Activated CD4-positive, alpha-beta T cell treated with anti-CD3 and anti-CD28 coated beads, Interleukin-2, Interleukin-6, amounts not matched to agents 100 ng/mL and 50 ng/mL, durations not matched to agents 16 hours and 8 hours (primary cell): Measurements from ENCODE around the gene ENDOV.

Experiments
- DNase-seq: peaks from one replicate; pipeline ENCODE4 v3.0.0-alpha.2; 2020

The ENDOV gene

DNA sequence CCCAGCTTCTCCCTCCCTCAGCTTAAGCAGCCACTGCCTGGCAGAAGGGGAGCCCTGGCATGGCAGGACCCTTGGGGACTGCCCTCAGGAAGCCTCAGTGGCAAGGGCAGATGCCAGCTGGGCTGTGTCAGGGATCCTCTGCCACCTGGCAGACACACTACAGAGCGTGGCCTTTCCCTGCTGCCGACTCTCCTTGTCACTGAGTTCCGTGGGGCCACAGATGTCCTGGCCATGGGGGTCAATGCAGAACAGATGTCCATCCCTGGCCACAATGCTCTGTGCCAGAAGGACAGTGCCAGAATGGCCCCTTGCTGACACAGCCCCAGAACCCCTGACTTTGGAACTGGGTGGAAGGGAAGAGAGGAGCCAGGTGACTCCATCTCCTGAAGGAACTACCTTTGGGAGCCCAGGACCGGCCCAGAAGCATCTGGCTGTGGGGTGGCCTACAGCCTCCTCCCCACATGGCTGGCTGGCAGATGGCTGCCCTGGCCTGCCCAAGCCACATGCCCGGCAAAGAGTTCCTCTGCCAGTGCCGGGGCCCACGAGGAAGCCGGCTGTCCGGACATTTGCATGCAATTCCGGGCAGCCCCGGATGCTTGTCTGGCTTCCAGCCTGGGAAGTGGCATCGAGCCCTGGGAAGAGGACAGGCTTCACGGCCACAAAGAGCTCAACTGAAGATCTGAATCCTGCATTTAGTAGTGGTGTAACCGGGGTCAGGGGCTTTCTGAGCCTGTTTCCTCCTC, 37.4 kb downstream of the ENDOV start:
- DNase-seq: no peak

DNA sequence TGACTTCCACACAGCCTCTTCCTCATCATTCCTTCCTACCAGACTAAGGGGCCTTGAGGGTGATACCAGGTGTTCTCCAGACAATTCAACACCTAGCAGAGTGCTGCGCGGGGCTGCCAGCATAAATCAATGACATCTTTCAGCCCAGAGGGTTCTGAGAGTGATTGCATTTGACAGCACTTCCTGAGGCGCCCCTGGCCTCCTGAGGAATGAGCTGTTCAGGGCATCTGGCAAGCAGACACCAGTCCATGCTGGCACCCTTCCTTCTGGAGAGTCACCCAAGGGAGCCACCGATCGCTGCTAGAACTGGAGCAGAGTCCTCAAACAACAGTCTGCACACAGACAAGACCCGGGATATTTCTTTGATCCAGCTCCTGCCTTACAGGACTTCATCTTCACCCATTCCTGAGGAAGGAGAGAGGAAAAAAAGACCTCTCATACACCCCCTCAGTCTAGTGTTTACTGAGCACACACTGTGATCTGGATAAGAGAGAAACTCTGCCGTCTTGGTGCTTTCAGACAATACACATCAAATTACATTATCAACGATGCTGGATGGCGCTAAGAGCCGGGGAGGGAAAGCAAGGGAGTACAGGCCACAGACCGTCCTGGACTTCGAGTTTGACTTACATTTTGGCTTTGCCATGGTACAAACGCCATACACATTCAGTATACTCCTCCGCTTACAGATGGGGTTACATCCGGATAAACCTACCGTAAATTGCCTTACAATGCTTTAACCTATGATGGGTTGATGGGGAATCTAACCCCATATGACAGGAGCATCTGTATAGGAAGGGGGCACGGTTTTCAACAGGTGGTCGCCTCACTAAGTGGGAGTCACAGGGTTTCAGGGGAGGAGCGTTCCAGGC, 38.4 kb downstream of the ENDOV start:
- DNase-seq: no peak

DNA sequence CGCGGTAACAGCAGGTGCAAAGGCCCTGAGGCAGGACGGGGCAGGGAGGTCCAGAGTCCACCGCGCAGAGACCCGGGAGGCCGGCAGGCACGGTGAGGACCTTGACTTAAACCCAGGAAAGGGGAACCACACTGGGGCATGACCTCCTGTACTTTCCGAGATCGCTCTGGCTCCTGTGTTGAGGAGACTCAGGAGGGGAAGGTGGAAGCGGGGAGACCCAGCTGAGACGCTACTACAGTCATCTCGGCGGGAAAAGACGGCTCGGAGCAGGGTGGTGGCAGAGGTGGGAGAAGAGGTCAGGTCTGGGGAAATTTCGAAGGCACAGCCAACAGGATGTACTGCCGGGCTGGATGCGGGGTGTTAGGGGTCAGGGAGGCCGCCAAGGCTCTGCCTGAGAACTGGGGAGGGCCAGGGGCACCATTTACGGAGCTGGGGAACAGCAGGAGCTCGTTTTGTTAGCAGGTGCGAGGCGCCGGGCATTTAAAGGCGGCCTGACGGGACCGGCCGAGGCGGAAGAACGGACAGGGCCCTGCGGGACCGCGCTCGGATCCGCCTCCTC, 39.1 kb downstream of the ENDOV start:
- no peak for DNase-seq

DNA sequence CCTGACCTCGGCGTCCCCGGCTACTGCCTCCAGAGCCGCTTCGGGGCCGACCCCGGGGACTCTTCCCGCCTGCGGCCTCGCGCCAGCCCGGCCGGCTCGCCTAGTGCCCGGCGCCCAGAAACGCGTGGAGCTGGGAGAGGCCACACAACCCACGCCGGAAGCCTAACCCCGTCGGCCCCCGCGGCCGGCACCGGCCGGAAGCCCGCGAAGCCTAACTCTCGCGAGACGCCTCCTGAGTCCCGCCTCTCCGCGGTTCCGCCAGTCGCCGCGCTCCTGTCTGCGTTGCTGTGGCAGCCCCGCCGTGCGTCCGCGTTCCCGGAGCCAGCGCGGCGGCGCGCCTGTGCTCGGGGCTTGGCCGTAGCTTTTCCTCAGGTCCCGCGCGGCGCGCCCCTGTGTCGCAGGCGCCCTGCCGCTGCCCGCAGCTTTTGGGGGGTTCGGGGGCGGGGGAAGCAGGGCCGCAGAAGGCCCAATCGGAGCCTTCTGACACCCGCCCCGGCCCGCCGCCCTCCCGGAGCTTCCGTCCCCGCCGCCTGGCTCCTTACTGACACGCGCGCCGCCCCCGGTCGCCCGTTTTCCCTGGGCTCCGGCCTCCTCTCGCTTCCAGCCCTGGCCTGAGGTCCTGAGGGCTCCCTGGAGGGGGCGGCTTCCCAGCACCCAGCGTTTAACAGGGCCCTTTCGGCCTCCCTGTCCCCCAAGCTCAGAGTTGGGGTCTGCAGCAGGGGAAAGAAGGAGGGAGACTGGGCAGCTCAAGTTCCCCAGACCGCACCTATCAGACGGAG, 39.8 kb downstream of the ENDOV start:
- peak; percentile 98 for DNase-seq

DNA sequence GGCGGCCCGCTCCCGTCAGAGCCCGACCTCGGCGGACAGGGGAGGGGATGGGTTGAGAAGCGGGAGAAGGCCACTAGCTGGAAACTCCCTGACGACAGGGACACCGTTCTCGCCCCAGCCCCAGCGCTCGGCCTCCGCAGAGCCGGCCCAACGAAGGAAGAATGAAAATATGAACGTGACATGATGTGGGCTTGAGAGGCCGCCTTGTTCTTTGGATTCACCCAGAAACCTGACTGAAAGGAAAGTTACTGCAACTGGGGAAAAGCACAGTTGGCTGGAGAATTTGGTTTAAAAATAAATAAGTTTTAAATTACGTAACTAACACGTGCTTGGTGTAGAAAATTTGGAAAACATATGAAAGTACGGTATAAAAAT, 40.4 kb downstream of the ENDOV start:
- DNase-seq: peak; percentile 49

DNA sequence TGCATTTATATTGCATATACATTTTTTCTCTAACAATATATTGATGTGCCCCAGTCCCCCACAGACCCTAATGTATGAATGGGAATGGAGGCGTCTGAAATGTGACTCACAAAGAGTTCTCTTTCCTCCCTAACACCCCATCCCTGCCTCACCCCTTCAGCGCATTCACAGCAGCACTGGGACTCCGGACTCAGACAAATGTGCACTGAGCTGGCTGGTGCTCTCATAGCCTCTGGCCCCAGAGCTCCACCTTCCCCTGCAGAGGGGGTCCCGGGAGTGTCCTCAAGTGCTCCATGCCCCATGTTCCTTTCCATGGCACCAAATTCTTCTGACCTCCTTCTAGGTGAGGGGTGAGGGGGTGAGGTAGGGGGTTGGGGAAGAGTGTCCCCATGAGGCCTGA, 40.8 kb downstream of the ENDOV start:
- DNase-seq: no peak

DNA sequence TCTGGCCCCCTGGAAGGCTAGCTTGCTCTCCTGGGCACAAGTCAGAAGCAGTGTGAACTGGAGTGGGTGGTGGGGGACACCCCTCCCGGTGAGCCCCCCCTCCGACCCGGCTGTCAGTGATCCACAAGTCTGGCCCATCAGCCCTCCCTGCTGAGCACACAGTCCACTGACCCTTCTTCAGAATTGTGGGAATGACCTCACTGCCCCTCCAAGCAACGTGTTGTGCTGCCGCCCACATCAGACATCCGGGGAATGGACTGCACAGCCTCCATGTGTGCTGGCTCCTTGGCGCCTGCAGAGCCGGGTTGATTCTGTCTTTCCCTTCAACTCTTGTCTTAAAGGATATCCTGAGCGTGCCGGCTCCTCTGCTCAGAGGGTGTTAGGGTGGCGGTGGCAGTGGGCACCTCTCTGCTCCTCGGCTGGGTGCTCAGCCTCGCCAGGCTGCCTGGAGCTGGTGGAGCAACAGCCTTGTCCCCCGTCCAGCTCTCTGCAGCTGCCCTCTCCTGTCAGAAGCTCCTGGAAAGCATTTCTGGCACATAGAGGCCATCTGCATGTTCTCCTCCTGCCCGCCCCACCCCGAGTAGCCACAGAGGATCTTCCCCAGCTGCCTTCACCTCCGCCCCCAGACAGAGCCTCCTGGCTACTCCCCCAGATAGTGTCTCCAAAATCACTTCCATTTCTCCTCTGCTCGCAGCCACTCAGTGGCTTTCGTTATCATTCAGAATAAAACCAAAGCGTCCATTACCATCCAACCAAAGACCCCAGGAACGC, 41.7 kb downstream of the ENDOV start:
- DNase-seq: no peak

DNA sequence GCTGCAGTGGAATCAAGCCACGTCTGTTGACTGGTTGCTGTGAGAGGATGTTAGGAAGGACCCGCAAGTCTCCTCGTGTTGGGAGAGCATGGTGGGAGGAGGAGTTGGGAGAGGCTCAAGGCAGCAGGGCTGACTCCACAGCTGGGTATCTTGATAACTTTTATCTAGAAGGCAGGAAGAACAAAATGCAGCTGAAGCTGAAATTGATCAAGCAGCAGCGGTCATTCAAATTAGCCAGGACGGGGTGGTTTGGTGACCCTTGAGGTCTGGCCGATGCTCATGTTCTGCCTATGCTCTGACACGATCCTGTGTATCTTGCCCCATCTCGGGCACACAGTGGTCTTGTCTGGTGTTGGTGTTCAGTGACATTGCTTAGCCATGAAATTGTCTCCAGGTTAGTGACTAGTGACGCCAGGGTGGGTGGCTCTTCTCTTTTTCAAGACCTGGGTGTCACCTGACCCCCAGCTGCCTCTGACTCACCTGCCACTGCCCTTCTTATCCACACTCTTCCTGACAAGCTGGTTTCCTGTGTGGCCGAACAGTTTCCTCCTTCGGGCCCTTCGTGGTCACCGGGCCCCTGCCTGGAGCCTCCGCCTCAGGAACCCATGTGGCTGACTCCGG, 42.4 kb downstream of the ENDOV start:
- no peak for DNase-seq

DNA sequence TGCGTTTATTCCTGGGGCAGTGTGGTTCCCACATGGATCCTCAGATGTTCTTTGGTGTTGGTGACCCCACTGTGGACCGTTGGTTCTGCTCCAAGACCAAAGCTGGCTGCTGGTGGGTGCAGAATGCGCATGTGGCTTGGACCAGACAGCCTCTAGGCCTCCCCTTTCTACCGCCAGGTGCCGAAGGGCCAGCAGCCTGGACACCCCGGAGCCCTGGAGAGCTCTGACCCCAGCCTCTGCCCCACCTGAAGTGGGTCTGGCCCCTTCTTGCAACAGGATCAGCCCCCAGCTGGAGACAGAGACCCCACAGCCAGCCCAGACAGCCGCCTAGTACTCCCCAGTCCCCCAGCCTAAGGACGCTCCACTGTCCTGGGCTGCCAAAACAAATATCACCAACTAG, 43.0 kb downstream of the ENDOV start:
- no peak for DNase-seq

DNA sequence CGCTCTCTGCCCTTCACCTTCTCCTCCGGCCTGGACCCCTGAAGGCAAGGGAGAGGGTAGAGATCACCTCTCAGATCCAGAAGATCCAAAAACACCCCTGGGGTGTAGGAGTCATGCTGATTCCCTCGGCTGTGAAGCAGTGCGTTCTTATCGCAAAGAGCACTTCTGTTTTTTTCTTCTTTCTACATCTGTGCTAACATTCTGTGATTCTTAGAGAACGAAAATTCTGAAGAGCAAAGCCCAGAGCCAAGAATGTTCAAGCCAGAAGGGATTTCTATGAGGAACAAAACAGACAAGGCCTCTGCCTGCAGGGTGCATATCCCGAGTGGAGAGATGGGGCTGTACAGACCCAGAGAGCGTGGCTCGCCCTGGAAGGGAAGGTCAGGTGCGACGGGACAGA, 44.3 kb downstream of the ENDOV start:
- DNase-seq: no peak

DNA sequence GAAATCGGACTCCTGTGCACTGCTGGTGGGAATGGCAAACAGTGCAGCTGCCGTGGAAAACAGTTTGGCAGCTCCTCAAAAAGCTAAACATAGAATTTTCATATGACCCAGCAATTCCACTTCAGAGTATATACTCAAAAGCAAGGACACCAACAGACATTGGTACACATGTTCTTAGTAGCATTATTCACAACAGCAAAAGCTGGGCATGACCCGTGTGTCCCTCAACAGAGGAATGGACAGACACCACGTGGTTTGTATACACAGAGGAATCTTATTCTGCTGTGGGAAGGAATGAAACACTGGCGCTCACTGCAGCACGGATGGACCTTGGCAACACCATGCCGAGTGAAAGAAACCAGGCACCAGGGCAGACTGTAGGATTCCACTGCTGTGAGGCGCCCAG, 45.5 kb downstream of the ENDOV start:
- DNase-seq: no peak

DNA sequence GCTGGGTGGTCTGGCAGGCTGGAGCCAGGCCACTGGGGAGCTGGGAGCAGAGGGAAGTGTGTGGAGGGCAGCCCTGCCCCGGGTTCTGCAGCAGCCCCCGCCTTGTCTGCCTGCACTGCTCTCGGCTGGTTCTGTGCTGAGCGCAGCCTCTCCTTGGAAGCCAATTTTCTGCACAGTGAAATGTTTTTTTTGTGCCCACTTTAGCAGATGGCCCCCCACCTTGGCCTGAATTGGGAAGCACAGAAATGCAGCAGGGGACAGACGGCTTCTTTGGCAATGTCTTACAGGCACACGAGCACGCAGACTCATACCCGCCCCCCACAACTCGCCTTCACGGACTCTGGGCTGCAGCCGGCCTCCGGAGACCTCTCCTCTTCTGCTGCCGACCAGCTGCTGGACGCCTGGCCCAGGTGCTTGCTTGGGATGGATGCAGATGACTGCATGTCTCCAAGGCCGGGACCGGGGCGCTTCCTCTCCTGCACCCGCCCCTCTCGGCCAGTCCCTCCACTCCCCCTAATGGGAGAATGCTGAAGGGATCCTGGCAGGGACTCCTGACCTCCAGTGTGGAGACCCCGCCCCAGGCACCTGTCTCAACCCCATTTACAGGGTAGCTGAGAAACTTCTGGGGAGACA, 46.7 kb downstream of the ENDOV start:
- DNase-seq: no peak

DNA sequence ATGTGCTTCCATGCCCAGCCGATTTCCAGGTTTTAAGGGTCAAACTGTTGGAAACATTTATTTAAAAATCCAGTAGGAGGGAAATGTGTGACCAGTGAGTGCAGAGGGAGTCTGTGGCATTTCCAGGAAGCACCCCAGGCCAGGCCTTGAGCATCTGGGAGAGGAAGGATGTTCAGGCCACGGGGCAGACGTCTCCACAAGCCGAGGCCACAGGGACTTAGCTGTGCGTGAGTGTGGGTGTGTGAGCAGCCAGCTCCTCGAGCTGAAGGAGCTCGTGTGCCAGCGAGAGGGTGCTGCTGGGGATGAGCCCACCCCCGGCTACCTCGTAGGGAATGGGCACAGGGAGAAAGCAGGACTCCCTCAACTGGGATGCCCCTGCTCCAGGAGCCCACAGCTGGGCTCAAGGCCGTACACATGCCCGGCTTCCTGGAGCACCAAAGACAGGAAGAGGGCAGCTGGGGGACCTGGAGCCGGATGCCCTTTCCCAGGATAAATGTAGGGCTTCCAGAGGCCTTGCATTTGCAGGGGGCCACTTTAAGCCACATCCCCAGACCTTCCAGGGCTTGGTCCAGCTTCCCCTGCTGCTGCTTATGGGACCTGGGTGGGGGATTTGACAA, 48.9 kb downstream of the ENDOV start:
- no peak for DNase-seq

DNA sequence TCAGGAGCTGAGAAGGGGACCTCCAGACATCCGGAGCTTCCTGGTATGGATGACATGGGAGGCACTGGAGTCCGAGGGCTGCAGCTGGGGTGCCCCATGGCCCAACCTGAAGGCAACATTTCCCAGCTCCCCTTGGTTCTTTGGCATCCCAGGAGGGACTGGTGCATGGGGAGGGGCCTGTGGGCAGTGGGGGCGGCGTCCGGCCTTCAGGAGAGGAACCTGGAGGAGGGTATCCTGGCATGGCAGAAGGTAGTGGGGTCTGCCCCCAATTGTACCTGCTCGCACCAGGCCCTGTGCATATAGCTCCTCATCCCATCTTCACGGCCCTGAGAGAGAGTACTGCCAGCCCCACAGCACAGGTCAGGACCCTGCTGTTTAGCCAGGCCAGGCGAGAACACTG, 49.5 kb downstream of the ENDOV start:
- no peak for DNase-seq

DNA sequence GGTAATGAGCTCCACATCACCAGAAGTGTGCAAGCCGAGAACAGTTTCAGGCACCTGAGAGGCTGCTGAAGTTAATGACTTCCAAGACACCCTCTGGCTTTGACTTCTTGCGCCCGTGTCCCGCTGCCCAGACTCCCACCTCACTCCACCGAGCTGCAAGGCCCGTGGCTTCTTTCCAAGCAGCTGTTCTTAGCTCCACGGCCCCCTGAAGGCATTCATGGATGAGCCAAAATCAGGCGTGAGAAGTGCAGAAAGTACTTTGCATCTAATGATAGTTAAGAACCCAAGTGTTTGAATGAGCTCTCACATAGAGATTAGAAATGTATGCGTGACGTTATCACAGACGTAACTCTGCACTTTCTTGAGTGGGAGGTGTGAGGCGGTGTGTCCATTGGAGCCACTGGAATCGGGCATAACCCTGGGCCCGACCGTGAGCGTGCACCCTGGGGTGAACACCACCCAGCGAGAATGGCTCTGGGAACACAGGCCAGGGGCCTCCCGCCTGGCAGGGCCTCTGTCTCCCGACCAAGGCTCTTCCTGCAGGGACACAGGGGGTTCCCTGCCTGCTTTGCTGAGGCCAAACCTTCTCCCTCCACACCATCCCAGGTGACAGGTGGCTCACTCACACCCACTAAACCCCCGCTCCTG, 50.5 kb downstream of the ENDOV start:
- DNase-seq: no peak

DNA sequence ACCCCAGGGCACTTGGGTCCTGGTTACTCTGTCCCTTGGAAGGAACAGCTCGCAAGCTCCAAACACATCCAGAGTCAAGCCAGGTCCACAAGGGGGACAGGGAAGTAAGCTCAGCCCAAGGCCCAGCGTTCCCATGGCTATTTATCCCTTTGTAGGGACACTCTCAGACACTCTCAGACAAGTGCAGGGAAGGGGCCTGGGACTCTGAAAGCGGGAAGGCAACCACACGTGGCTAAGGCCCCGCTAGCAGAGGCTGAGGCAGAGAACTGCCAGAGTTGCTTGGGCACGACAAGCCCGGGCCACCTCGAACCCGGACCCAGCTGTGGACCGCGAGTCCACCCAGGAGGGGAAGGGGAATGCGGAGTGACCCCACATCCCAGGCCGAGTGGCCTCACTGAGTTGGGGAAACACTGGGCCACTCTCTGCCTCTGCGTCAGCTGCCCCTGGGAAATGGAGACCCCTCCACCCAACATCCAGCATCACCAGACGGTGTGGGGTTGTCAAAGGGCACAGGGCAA, 51.3 kb downstream of the ENDOV start:
- DNase-seq: no peak

DNA sequence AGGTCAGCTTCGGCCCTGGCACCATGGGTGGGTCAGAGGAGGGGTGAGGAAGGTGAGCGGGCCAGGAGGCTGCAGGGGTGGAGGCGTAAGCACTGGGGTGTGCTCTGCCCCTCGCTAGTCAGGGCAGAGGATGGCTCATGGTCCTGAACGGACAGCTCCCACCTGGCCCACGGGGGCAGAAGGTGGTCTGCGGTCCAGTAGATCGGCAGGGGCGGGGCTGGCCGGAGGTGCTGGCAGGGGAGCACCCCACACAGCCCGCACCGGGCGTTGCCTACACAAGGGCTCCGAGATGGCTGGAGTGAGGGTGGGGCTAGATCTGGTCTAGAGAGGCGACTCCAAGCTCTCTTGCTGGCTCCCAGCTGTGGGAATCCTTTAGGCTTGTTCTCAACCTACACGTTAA, 53.3 kb downstream of the ENDOV start:
- no peak for DNase-seq

DNA sequence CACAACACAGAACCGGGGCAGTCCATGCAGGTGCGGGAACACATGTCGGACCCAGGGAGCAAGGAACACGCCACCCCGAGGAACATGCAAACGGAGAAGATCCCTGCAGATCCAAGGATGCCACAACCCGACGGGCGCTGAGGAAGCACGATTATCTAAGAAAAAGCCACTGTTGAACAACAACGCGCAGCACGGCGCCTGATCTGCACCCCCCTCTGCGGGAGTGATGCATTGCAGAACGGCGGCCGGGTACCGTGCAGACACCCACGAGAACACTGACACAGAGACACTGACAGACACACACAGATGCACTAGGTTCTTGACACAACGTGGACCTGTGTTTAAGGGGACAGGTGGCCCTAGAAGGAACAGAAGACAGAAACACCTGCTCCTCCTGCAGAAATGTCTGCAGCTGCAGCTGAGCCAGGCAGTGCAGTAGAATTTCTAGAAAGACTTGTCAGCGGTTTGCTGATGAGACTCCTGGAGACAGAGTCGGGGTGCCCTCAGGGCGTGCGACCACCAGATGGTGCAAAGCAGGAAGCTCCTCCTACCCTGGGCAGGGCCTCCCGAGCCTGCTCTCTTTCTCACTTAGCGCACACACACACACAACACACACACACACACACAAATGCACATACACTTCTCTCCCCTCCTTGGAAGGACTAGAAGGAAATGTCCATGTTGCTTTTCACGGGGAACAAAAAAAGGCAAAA, 54.0 kb downstream of the ENDOV start:
- DNase-seq: no peak

DNA sequence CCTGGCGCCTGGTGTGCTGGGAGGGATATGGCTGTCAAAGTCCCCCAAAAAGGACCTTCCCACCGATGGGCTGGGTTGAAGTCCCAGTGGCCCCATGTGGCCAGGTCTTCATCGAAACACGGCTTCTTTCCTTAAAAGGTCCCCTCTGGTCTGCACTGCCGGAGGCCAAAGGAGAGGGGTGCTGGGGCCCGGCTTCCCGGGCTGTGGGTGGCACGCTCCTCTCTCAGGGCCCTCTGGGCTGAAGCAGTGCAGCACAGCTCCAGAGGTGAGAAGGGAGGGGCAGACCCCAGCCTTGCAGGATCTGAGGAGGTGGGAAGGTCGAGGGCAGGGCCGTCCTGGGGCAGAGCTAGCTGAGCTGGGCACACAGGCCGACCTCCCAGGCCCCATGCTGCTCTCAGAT, 54.7 kb downstream of the ENDOV start:
- no peak for DNase-seq

DNA sequence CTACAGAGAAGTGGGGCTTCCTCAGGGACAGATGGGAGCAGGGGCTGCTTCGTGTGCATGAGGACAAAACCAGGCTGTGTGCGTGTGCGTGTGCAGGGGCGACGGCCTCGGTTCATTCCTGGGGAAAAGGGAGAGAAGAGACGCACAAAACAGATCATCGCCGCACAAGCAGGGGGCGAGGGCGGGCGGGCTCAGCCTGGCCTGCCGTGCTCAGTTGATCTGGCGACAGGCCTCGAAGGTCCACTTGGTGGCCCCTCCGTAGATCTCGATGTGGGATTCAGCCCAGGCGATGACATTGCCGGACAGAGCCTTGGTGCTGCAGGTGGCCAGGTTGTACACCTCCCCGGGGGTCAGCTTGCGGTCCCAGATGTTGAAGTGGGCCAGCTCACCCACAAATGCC, 55.6 kb downstream of the ENDOV start:
- DNase-seq: no peak
